ENCODE results near the gene BOD1. TPM values are rescaled to one million over a fixed set of nuclear protein-coding genes. Genes with fewer than 3 reads are reported as not detected.

The BOD1 gene
- total RNA-seq, 1 donor from 2014 or later, result 34.1 TPM

- no peaks in the 10 kb centered on the region for H3K36me3 ChIP-seq
- no peaks in the 10 kb centered on the region for H3K27me3 ChIP-seq
- H3K4me1 ChIP-seq, result peaks cover 9% of the 10 kb centered on the region
- peaks cover 6% of the 10 kb centered on the region for H3K9me3 ChIP-seq
- DNase-seq (ENCODE audit: extremely low spot score in 2 of 2), result no peak
- intact Hi-C loops (cut with DNase I), result no loop called here
- H3K27ac ChIP-seq, result no peak overlapping the region
- TF ChIP-seq POLR2AphosphoS5 (IDR thresholded peaks at IDR 0.05; ENCODE audit: insufficient read depth in 1 of 2, low read depth in 1 of 2) (peak; percentile 11 to 47), CTCF (IDR thresholded peaks at IDR 0.05) (peak; percentile 77 to 90 (median 86)), POLR2A (IDR thresholded peaks at IDR 0.05) (no peak)
- peak overlapping the region in 1 of 2 donors; percentile 10 for H3K4me3 ChIP-seq
Measured at GRCh38 chr5:173573126-173573960, 43.1 kb downstream of the BOD1 start.

GRCh38 chr5:173572431-173573125, 43.9 kb downstream of the BOD1 start:
- H3K9me3 ChIP-seq, result peaks cover 6% of the 10 kb centered on the region
- intact Hi-C loops (cut with DNase I), result no loop called here
- H3K27me3 ChIP-seq, result no peaks in the 10 kb centered on the region
- no peaks in the 10 kb centered on the region for H3K36me3 ChIP-seq
- TF ChIP-seq POLR2A (IDR thresholded peaks at IDR 0.05), result no peak
- TF ChIP-seq POLR2AphosphoS5 (IDR thresholded peaks at IDR 0.05; ENCODE audit: insufficient read depth in 1 of 2, low read depth in 1 of 2), result no peak
- TF ChIP-seq CTCF (IDR thresholded peaks at IDR 0.05), result no peak
- DNase-seq (ENCODE audit: extremely low spot score in 2 of 2), result no peak
- H3K4me3 ChIP-seq, result peak overlapping the region in 1 of 2 donors; percentile 10
- peaks cover 9% of the 10 kb centered on the region for H3K4me1 ChIP-seq
- H3K27ac ChIP-seq, result no peak overlapping the region

GRCh38 chr5:173570321-173571090, 45.9 kb downstream of the BOD1 start:
- no peak for TF ChIP-seq POLR2A (IDR thresholded peaks at IDR 0.05)
- no peak for TF ChIP-seq POLR2AphosphoS5 (IDR thresholded peaks at IDR 0.05; ENCODE audit: insufficient read depth in 1 of 2, low read depth in 1 of 2)
- no peak for TF ChIP-seq CTCF (IDR thresholded peaks at IDR 0.05)
- Histone ChIP-seq H3K27me3 (no peaks in the 10 kb centered on the region), H3K27ac (no peak overlapping the region), H3K9me3 (peaks cover 6% of the 10 kb centered on the region), H3K4me1 (peaks cover 9% of the 10 kb centered on the region), H3K36me3 (no peaks in the 10 kb centered on the region), H3K4me3 (no peak overlapping the region)
- intact Hi-C loops (cut with DNase I), result no loop called here
- no peak for DNase-seq (ENCODE audit: extremely low spot score in 2 of 2)

- intact Hi-C loops (cut with DNase I), result loop anchor here (1.0 kb wide), 1 partner anchor 24 kb away; no protein-coding TSS in a partner anchor
- no peak overlapping the region for H3K27ac ChIP-seq
- DNase-seq (ENCODE audit: extremely low spot score in 2 of 2), result no peak
Measured at GRCh38 chr5:173568703-173569102, 47.7 kb downstream of the BOD1 start.

More at GRCh38 chr5:173568703-173569102, 47.7 kb downstream of the BOD1 start:
- Histone ChIP-seq H3K4me3 (no peak overlapping the region), H3K4me1 (peaks cover 9% of the 10 kb centered on the region), H3K9me3 (peaks cover 6% of the 10 kb centered on the region), H3K36me3 (no peaks in the 10 kb centered on the region), H3K27me3 (no peaks in the 10 kb centered on the region)
- no peak for TF ChIP-seq POLR2AphosphoS5 (IDR thresholded peaks at IDR 0.05; ENCODE audit: insufficient read depth in 1 of 2, low read depth in 1 of 2)
- no peak for TF ChIP-seq CTCF (IDR thresholded peaks at IDR 0.05)
- no peak for TF ChIP-seq POLR2A (IDR thresholded peaks at IDR 0.05)

All from vagina (tissue), 2 donors.